ENCODE data around the gene PNPLA4.

PNPLA4 gene

GRCh38 chrX:7925867-7926472 lies 1.2 kb downstream of the PNPLA4 start:
- H3K4me3 ChIP-seq, result no peak overlapping the region
- H3K27ac ChIP-seq, result no peak overlapping the region
- peak; percentile 16 for TF ChIP-seq CTCF (IDR thresholded peaks at IDR 0.05)
- DNase-seq (ENCODE audit: low spot score), result no peak

- no peak for DNase-seq (ENCODE audit: low spot score)
- H3K27ac ChIP-seq, result no peak overlapping the region
- TF ChIP-seq CTCF (IDR thresholded peaks at IDR 0.05), result no peak
- no peak overlapping the region for H3K4me3 ChIP-seq
These were observed 5.5 kb downstream of the PNPLA4 start for GRCh38 chrX:7921750-7922149.

- no peak for TF ChIP-seq CTCF (IDR thresholded peaks at IDR 0.05)
- Histone ChIP-seq H3K27ac (no peak overlapping the region), H3K4me3 (no peak overlapping the region)
- no peak for DNase-seq (ENCODE audit: low spot score)
These were observed 18.4 kb downstream of the PNPLA4 start for GRCh38 chrX:7908821-7909220.

- DNase-seq (ENCODE audit: low spot score), result no peak
- Histone ChIP-seq H3K4me3 (no peak overlapping the region), H3K27ac (no peak overlapping the region)
- no peak for TF ChIP-seq CTCF (IDR thresholded peaks at IDR 0.05)
These were observed 22.7 kb downstream of the PNPLA4 start for GRCh38 chrX:7904562-7904961.

- no peak for DNase-seq (ENCODE audit: low spot score)
- Histone ChIP-seq H3K4me3 (no peak overlapping the region), H3K27ac (no peak overlapping the region)
- TF ChIP-seq CTCF (IDR thresholded peaks at IDR 0.05), result no peak
These were observed 35.3 kb downstream of the PNPLA4 start for GRCh38 chrX:7891928-7892327.

- Histone ChIP-seq H3K27ac (no peak overlapping the region), H3K4me3 (no peak overlapping the region)
- DNase-seq (ENCODE audit: low spot score), result no peak
- no peak for TF ChIP-seq CTCF (IDR thresholded peaks at IDR 0.05)
These were observed 37.5 kb downstream of the PNPLA4 start for GRCh38 chrX:7889680-7890079.

GRCh38 chrX:7889135-7889534 lies 38.1 kb downstream of the PNPLA4 start:
- H3K4me3 ChIP-seq, result no peak overlapping the region
- no peak overlapping the region for H3K27ac ChIP-seq
- TF ChIP-seq CTCF (IDR thresholded peaks at IDR 0.05), result no peak
- no peak for DNase-seq (ENCODE audit: low spot score)
